GM12865 (cell line): ENCODE data around the gene PELI3.
"Not testable (repeated sequence)": the region's sequence is repeated elsewhere in the genome, so short reads cannot be mapped to it uniquely, and the experiment has no call there.

ENCODE experiments used
- DNase-seq: peaks from one replicate; pipeline ENCODE4 v3.0.0; 2010; ENCODE audit warnings: low read depth
- H3K4me3 ChIP-seq: 2 replicates; pipeline ENCODE4 v1.5.1; 2011; ENCODE audit warnings: mild to moderate bottlenecking, low read depth, low read length, control low read depth
- CTCF ChIP-seq: IDR thresholded peaks from 2 replicates; pipeline ENCODE4 v1.5.1; 2011; ENCODE audit warnings: low read length, control low read depth, low read depth, inconsistent platforms; ENCODE audit not compliant: insufficient read depth; ENCODE audit errors: missing control alignments

Gene PELI3

GRCh38 chr11:66421492-66422205, 45.1 kb upstream of the PELI3 start:
- TF ChIP-seq CTCF: no peak
- peak; percentile 86 for DNase-seq
- H3K4me3 ChIP-seq: no peak overlapping the region

- no peak for DNase-seq
- no peak for TF ChIP-seq CTCF
- H3K4me3 ChIP-seq: no peak overlapping the region
Measured at GRCh38 chr11:66426314-66426713, 40.4 kb upstream of the PELI3 start.

GRCh38 chr11:66428933-66429332, 37.8 kb upstream of the PELI3 start:
- no peak for TF ChIP-seq CTCF
- DNase-seq: no peak
- H3K4me3 ChIP-seq: no peak overlapping the region

- peak; percentile 90 for TF ChIP-seq CTCF
Measured at GRCh38 chr11:66429983-66430602, 36.6 kb upstream of the PELI3 start.

GRCh38 chr11:66431287-66431686, 35.4 kb upstream of the PELI3 start:
- DNase-seq: not testable (repeated sequence)

More at GRCh38 chr11:66429983-66430602, 36.6 kb upstream of the PELI3 start:
- DNase-seq: peak; percentile 79
- H3K4me3 ChIP-seq: no peak overlapping the region

GRCh38 chr11:66431871-66432329, 34.8 kb upstream of the PELI3 start:
- DNase-seq, H3K4me3 ChIP-seq: not testable (repeated sequence)

More at GRCh38 chr11:66431287-66431686, 35.4 kb upstream of the PELI3 start:
- H3K4me3 ChIP-seq: not testable (repeated sequence)

GRCh38 chr11:66432597-66432996, 34.1 kb upstream of the PELI3 start:
- no peak for TF ChIP-seq CTCF
- no peak for DNase-seq
- H3K4me3 ChIP-seq: no peak overlapping the region
